Stomach (tissue), 9 donors: ENCODE data around the gene GRK4. TPM values are rescaled to one million over a fixed set of nuclear protein-coding genes. Genes with fewer than 3 reads are reported as not detected.
A peak's percentile ranks its signal among the peaks of the same experiment; 100 is the strongest.
"Not testable (repeated sequence)": the region's sequence is repeated elsewhere in the genome, so short reads cannot be mapped to it uniquely, and the experiment has no call there.

ENCODE experiments used
- DNase-seq, 2 donors: peaks; one replicate each; pipeline versions ENCODE4 v3.0.0 to v3.0.0-alpha.2; 2013 to 2019
- H3K27ac ChIP-seq, 5 donors: fragments of 200-600 bp in 4 of 5; sonication (generic) in 4 of 5; one replicate each; pipeline ENCODE4 v1.5.1; 2013 to 2019; ENCODE audit warnings: mild to moderate bottlenecking in 1 of 5, moderate library complexity in 1 of 5
- H3K27me3 ChIP-seq, 3 donors: fragments of 200-600 bp; sonication (generic); one replicate each; pipeline ENCODE4 v1.5.1; 2017 to 2019; ENCODE audit warnings: mixed run types in 1 of 3
- H3K36me3 ChIP-seq, 4 donors: fragments of 200-600 bp; sonication (generic); 1 replicate in 3 of 4; 2 replicates in 1 of 4; pipeline ENCODE4 v1.5.1; 2016 to 2019
- H3K4me1 ChIP-seq, 4 donors: fragments of 200-600 bp; sonication (generic); one replicate each; pipeline ENCODE4 v1.5.1; 2016 to 2019
- H3K4me3 ChIP-seq, 4 donors: fragments of 200-600 bp; sonication (generic) in 3 of 4; one replicate each; pipeline ENCODE4 v1.5.1; 2016 to 2019; ENCODE audit warnings: mild to moderate bottlenecking in 1 of 4
- H3K9me3 ChIP-seq, 4 donors: fragments of 200-600 bp; sonication (generic); one replicate each; pipeline ENCODE4 v1.5.1; 2016 to 2019
- CTCF ChIP-seq, 7 experiments: fragments of 450-650 bp in 4 of 7; fragments of 200-600 bp in 3 of 7; sonication (generic) in 3 of 7; IDR thresholded peaks; one replicate each; pipeline ENCODE4 v1.5.1; 2016 to 2019; ENCODE audit warnings: antibody characterized with exemption in 7 of 7, control low read depth in 2 of 7, mild to moderate bottlenecking in 1 of 7
- EP300 ChIP-seq: sonication (generic); formaldehyde crosslinking; IDR thresholded peaks from one replicate; pipeline ENCODE4 v1.6.1; 2017; ENCODE audit warnings: antibody characterized with exemption
- POLR2A ChIP-seq, 4 donors: fragments of 450-650 bp; IDR thresholded peaks; one replicate each; pipeline ENCODE4 v1.6.1; 2016; ENCODE audit warnings: antibody characterized with exemption in 4 of 4, control low read depth in 2 of 4, mild to moderate bottlenecking in 1 of 4, moderate library complexity in 1 of 4
- POLR2AphosphoS5 ChIP-seq, 3 donors: sonication (generic); formaldehyde crosslinking; IDR thresholded peaks; one replicate each; pipeline ENCODE4 v1.6.1; 2016; ENCODE audit warnings: antibody characterized with exemption in 3 of 3
- WGBS, 5 donors: extraction: QIAGEN DNeasy Blood & Tissue Kit in 3 of 5; methylation state at CpG; one replicate each; pipeline versions ENCODE4 v1.1.5 to v1.1.7; 2013 to 2018; 5-methylcytosine and 5-hydroxymethylcytosine counted together
- intact Hi-C: fragments of 100-400 bp; cut with DNase I; formaldehyde crosslinking; loops from one replicate; pipeline ENCODE4 v1.15.1; 2023; ENCODE audit warnings: low total_unique reads
- polyA plus RNA-seq, 3 donors: library from polyadenylated mRNA; stranded (reverse); fragments of 200-250 nt; gene quantifications; one replicate each; pipeline ENCODE4 v1.2.3, GENCODE V29; 2013
- total RNA-seq, 5 donors: library from RNA; depleted of rRNA; stranded (reverse); fragments of >200 nt; gene quantifications; one replicate each; pipeline versions ENCODE4 v1.1.0 to v1.2.3, GENCODE V29; 2014 to 2016
- donor health status: healthy with polysubstance abuse.
- donor health status: Bipolar disorder and iron deficiency.
- donor health status: healthy.

Gene GRK4
- total and polyA plus RNA-seq, 8 donors, result 0.58 to 11.9 (median 5.1) TPM

DNA sequence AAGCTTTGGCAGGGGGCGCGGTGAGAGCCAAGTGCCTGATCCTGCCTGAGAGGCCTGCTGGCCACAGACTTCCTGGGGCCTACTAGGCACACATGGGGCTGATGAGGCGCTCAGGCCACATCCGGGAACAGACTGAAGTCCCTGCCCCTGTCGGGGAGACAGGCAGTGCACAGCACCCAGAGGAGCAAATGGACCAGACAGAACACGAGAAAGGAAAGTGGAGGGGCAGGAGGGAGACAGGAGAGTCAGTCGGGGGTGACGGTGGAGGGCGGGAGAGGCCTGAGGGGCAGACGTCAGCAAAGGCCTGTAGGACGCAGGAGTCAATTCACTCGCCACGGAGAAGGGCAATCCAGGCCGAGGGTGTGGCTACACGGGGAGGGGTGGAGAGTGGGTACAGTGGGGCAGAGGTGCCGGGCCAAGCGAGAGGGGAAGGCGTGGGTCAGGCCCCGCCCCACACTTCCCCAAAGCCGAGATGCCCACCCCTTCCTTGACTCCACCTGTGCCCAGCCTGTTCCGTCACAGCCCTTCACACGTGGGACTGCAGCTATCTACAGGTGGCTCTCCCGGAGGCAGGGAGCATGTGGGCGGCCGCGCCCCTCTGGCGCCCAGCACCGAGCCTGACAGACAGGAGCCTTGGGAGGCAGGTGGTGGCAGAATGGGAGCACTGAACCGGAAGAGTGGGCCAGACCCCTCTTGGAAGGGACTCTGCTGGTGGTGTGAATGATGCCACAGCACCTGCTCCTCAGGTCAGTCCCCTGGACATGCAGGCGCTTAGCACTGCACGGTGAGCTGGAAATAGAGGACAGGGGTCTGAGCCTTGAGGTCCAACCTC lies 20.6 kb upstream of the GRK4 start:
- Histone ChIP-seq H3K4me1 (peaks cover 0 to 12% (median 9%) of the 10 kb centered on the region in 4 donors), H3K27ac (peak overlapping the region; percentile 61 to 68 (median 67)), H3K4me3 (no peak overlapping the region), H3K9me3 (no peaks in the 10 kb centered on the region), H3K36me3 (peaks cover 82 to 100% (median 100%) of the 10 kb centered on the region in 4 donors), H3K27me3 (no peaks in the 10 kb centered on the region)
- no peak for TF ChIP-seq POLR2A (IDR thresholded peaks at IDR 0.05)
- no peak for TF ChIP-seq CTCF (IDR thresholded peaks at IDR 0.05)
- TF ChIP-seq EP300, result no peak
- TF ChIP-seq POLR2AphosphoS5 (IDR thresholded peaks at IDR 0.05), result peak in 1 of 3 donors; percentile 81
- intact Hi-C loops, result no loop called here
- DNase-seq, result peak; percentile 76 to 84
- 25 to 72% (median 45%) methylated on average over 29 to 31 of the region's 31 CpGs for WGBS, 5 donors

GRCh38 chr4:2943364-2944090 lies 19.8 kb upstream of the GRK4 start:
- no peaks in the 10 kb centered on the region for H3K27me3 ChIP-seq
- H3K36me3 ChIP-seq, result peaks cover 83 to 100% (median 100%) of the 10 kb centered on the region in 4 donors
- H3K4me3 ChIP-seq, result no peak overlapping the region
- no peak for TF ChIP-seq EP300
- TF ChIP-seq POLR2AphosphoS5 (IDR thresholded peaks at IDR 0.05), result no peak
- no peak for TF ChIP-seq CTCF (IDR thresholded peaks at IDR 0.05)
- TF ChIP-seq POLR2A (IDR thresholded peaks at IDR 0.05), result no peak
- peak overlapping the region in 4 of 5 donors; percentile 61 to 68 (median 67) for H3K27ac ChIP-seq
- peaks cover 0 to 10% (median 9%) of the 10 kb centered on the region in 4 donors for H3K4me1 ChIP-seq
- DNase-seq, result no peak
- no peaks in the 10 kb centered on the region for H3K9me3 ChIP-seq
- WGBS, 5 donors, result 93 to 95% (median 94%) methylated on average over 20 of the region's 20 CpGs
- intact Hi-C loops, result no loop called here

- intact Hi-C loops, result no loop called here
These were observed 19.3 kb upstream of the GRK4 start for GRCh38 chr4:2944091-2944482.

DNA sequence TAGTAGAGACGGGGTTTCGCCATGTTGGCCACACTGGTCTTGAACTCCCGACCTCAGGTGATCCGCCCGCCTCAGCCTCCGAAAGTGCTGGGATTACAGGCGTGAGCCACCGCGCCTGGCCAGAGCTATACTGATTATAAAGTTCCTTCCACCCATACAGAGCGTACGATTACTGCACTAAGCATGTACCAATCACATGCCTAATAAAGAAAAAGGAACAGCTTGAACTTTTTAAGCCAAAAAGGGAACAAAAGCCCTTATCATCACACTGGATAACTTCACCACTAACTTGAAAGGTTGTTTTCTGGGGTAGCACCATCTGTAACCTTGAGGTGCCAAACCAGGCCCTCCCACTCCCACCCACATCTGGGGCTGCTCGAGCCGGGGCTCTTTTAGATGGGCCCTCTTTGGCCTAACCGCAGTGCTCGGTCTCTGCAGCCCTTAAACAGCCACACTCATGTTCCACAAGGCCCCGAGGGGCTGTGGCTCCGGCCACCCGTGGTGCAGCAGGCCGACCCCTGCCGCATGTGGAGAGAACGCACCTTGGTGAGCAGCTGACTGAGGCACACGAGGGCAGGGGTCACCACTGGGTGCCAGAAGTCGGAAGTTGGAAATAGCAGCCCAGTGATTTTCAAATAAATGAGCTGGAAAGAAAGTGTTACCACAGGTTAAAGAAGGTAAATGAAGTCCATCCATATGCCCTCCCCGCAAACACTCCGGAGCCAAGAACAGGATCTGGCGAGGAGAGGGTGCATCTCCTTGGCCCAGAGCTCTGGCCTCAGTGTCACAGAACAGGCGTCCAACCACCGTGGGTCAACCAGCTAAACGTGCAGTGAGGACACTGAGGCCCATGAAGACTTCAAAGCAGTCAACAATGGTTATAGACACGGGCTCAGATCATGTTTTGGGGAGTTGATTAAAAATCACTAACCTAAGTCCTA lies 18.5 kb upstream of the GRK4 start:
- Histone ChIP-seq H3K9me3 (no peaks in the 10 kb centered on the region), H3K36me3 (peaks cover 76 to 100% (median 100%) of the 10 kb centered on the region in 4 donors), H3K27ac (peak overlapping the region in 1 of 5 donors; percentile 4), H3K27me3 (no peaks in the 10 kb centered on the region), H3K4me1 (peaks cover 0 to 10% (median 9%) of the 10 kb centered on the region in 4 donors), H3K4me3 (no peak overlapping the region)
- 84 to 90% (median 89%) methylated on average over 28 to 30 of the region's 30 CpGs for WGBS, 5 donors
- intact Hi-C loops, result no loop called here
- no peak for DNase-seq
- TF ChIP-seq POLR2A (IDR thresholded peaks at IDR 0.05), result no peak
- no peak for TF ChIP-seq POLR2AphosphoS5 (IDR thresholded peaks at IDR 0.05)
- TF ChIP-seq EP300, result no peak
- no peak for TF ChIP-seq CTCF (IDR thresholded peaks at IDR 0.05)

More at GRCh38 chr4:2944091-2944482, 19.3 kb upstream of the GRK4 start:
- no peak overlapping the region for H3K4me3 ChIP-seq
- H3K4me1 ChIP-seq, result peaks cover 0 to 10% (median 9%) of the 10 kb centered on the region in 4 donors
- no peaks in the 10 kb centered on the region for H3K9me3 ChIP-seq
- WGBS, 5 donors, result 83 to 89% (median 86%) methylated on average over 11 of the region's 11 CpGs
- no peaks in the 10 kb centered on the region for H3K27me3 ChIP-seq
- TF ChIP-seq EP300 (no peak), POLR2A (IDR thresholded peaks at IDR 0.05) (no peak)
- H3K27ac ChIP-seq, result peak overlapping the region in 1 of 5 donors; percentile 4
- peaks cover 78 to 100% (median 100%) of the 10 kb centered on the region in 4 donors for H3K36me3 ChIP-seq
- DNase-seq, result no peak

- DNase-seq, H3K27me3 ChIP-seq, H3K27ac ChIP-seq, H3K4me3 ChIP-seq, intact Hi-C loops, H3K9me3 ChIP-seq: not testable (repeated sequence)
- peaks cover 74 to 100% (median 100%) of the 10 kb centered on the region in 4 donors for H3K36me3 ChIP-seq
- 86 to 94% (median 90%) methylated on average over 26 to 28 of the region's 30 CpGs for WGBS, 5 donors
- H3K4me1 ChIP-seq, result peaks cover 0 to 10% (median 9%) of the 10 kb centered on the region in 4 donors
These were observed 17.5 kb upstream of the GRK4 start for GRCh38 chr4:2945619-2946604.
